ENCODE data around the gene TBC1D9. TPM values are rescaled to one million over a fixed set of nuclear protein-coding genes. Genes with fewer than 3 reads are reported as not detected.

TBC1D9 gene
- polyA plus RNA-seq, 4 donors, result 54.8 to 71.0 (median 67.1) TPM

Other genes with a start within 250 kb of the TBC1D9 start
- gene ELMOD2, start 232.2 kb downstream of the TBC1D9 start, polyA plus RNA-seq (ENCODE audit: insufficient read length in 4 of 4), result 10 to 100 TPM; 39.0 to 49.8 (median 49.2) TPM
- gene UCP1, start 187.4 kb downstream of the TBC1D9 start, polyA plus RNA-seq (ENCODE audit: insufficient read length in 4 of 4), result under 1 TPM in 3 of 4 donors, not detected in 1; 0.19 to 0.42 (median 0.30) TPM

All from right renal pelvis (tissue), 4 donors.